ENCODE data around the gene SESN1.
A peak's percentile ranks its signal among the peaks of the same experiment; 100 is the strongest.

The SESN1 gene

GRCh38 chr6:109055771-109056235 lies 38.8 kb downstream of the SESN1 start:
- Histone ChIP-seq H3K4me2 (ENCODE audit: insufficient read depth, low read length, poor library complexity, severe bottlenecking) (no peak overlapping the region), H3K18ac (ENCODE audit: low read length) (no peak overlapping the region), H3K36me3 (replicated peaks in 1 of 2; ENCODE audit: control insufficient read depth in 2 of 2, insufficient read depth in 2 of 2, low read length in 2 of 2) (no peaks in the 10 kb centered on the region), H4K91ac (ENCODE audit: low read depth, low read length, poor library complexity) (no peak overlapping the region), H3K79me1 (ENCODE audit: low read depth, low read length) (no peaks in the 10 kb centered on the region), H3K9ac (ENCODE audit: low read depth, low read length, poor library complexity) (no peak overlapping the region), H2BK15ac (ENCODE audit: low read length) (no peak overlapping the region), H3K4me3 (ENCODE audit: low read length in 2 of 2) (no peak overlapping the region), H3K14ac (ENCODE audit: low read length) (no peak overlapping the region), H2BK120ac (ENCODE audit: low read depth, low read length) (no peak overlapping the region), H3K23ac (ENCODE audit: low read depth, low read length, poor library complexity) (no peak overlapping the region), H2AFZ (ENCODE audit: low read length) (no peak overlapping the region), H3K4ac (ENCODE audit: low read length) (no peak overlapping the region), H3K9me3 (replicated peaks in 1 of 2; ENCODE audit: control insufficient read depth in 2 of 2, insufficient read depth in 1 of 2, low read depth in 1 of 2, low read length in 2 of 2) (no peaks in the 10 kb centered on the region), H2AK5ac (ENCODE audit: low read depth, low read length) (no peak overlapping the region), H2BK12ac (ENCODE audit: low read length) (no peak overlapping the region), H3K4me1 (ENCODE audit: control insufficient read depth in 2 of 2, insufficient read depth in 1 of 2, low read depth in 1 of 2, low read length in 2 of 2) (peaks cover 4 to 18% of the 10 kb centered on the region in 2 donors), H3K27ac (replicated peaks; ENCODE audit: low read length) (no peak overlapping the region), H4K8ac (ENCODE audit: low read depth, low read length) (no peak overlapping the region), H2BK5ac (ENCODE audit: low read length) (no peak overlapping the region), H3K27me3 (ENCODE audit: control insufficient read depth in 3 of 3, insufficient read depth in 3 of 3, low read depth in 1 of 3, low read length in 3 of 3) (no peaks in the 10 kb centered on the region)
- DNase-seq (ENCODE audit: low spot score), result no peak
- WGBS, 2 donors (ENCODE audit: extremely low coverage in 2 of 2, insufficient read length in 2 of 2, insufficient replicate concordance in 1 of 2), result no CpG with 5 or more reads among the region's 1 CpG

- no peak overlapping the region for H4K8ac ChIP-seq (ENCODE audit: low read depth, low read length)
- H3K18ac ChIP-seq (ENCODE audit: low read length), result no peak overlapping the region
- no peak overlapping the region for H4K91ac ChIP-seq (ENCODE audit: low read depth, low read length, poor library complexity)
- no peaks in the 10 kb centered on the region for H3K79me1 ChIP-seq (ENCODE audit: low read depth, low read length)
- H3K9me3 ChIP-seq (replicated peaks in 1 of 2; ENCODE audit: control insufficient read depth in 2 of 2, insufficient read depth in 1 of 2, low read depth in 1 of 2, low read length in 2 of 2), result peaks cover 0 to 8% of the 10 kb centered on the region in 2 donors
- H3K27me3 ChIP-seq (ENCODE audit: control insufficient read depth in 3 of 3, insufficient read depth in 3 of 3, low read depth in 1 of 3, low read length in 3 of 3), result no peaks in the 10 kb centered on the region
- no peak overlapping the region for H2BK5ac ChIP-seq (ENCODE audit: low read length)
- no peak overlapping the region for H3K27ac ChIP-seq (replicated peaks; ENCODE audit: low read length)
- no CpG with 5 or more reads among the region's 2 CpGs for WGBS, 2 donors (ENCODE audit: extremely low coverage in 2 of 2, insufficient read length in 2 of 2, insufficient replicate concordance in 1 of 2)
- H2AFZ ChIP-seq (ENCODE audit: low read length), result peak overlapping the region; percentile 17
- H3K14ac ChIP-seq (ENCODE audit: low read length), result no peak overlapping the region
- no peaks in the 10 kb centered on the region for H3K36me3 ChIP-seq (replicated peaks in 1 of 2; ENCODE audit: control insufficient read depth in 2 of 2, insufficient read depth in 2 of 2, low read length in 2 of 2)
- H3K23ac ChIP-seq (ENCODE audit: low read depth, low read length, poor library complexity), result no peak overlapping the region
- H2BK120ac ChIP-seq (ENCODE audit: low read depth, low read length), result no peak overlapping the region
- DNase-seq (ENCODE audit: low spot score), result peak; percentile 2
- H2BK12ac ChIP-seq (ENCODE audit: low read length), result no peak overlapping the region
- H3K9ac ChIP-seq (ENCODE audit: low read depth, low read length, poor library complexity), result no peak overlapping the region
- no peak overlapping the region for H2BK15ac ChIP-seq (ENCODE audit: low read length)
- no peak overlapping the region for H3K4ac ChIP-seq (ENCODE audit: low read length)
- no peak overlapping the region for H3K4me3 ChIP-seq (ENCODE audit: low read length in 2 of 2)
- peaks cover 6 to 9% of the 10 kb centered on the region in 2 donors for H3K4me1 ChIP-seq (ENCODE audit: control insufficient read depth in 2 of 2, insufficient read depth in 1 of 2, low read depth in 1 of 2, low read length in 2 of 2)
- no peak overlapping the region for H3K4me2 ChIP-seq (ENCODE audit: insufficient read depth, low read length, poor library complexity, severe bottlenecking)
- no peak overlapping the region for H2AK5ac ChIP-seq (ENCODE audit: low read depth, low read length)
Observed at GRCh38 chr6:109053336-109053735, 41.3 kb downstream of the SESN1 start.

- H3K23ac ChIP-seq (ENCODE audit: low read depth, low read length, poor library complexity), result no peak overlapping the region
- no peak overlapping the region for H3K4me3 ChIP-seq (ENCODE audit: low read length in 2 of 2)
- no peak overlapping the region for H3K4me2 ChIP-seq (ENCODE audit: insufficient read depth, low read length, poor library complexity, severe bottlenecking)
- H3K9ac ChIP-seq (ENCODE audit: low read depth, low read length, poor library complexity), result no peak overlapping the region
- DNase-seq (ENCODE audit: low spot score), result peak; percentile 2
- H2BK120ac ChIP-seq (ENCODE audit: low read depth, low read length), result no peak overlapping the region
- no peak overlapping the region for H2AFZ ChIP-seq (ENCODE audit: low read length)
- H2BK5ac ChIP-seq (ENCODE audit: low read length), result no peak overlapping the region
- no peaks in the 10 kb centered on the region for H3K79me1 ChIP-seq (ENCODE audit: low read depth, low read length)
- no peak overlapping the region for H2BK12ac ChIP-seq (ENCODE audit: low read length)
- H3K4me1 ChIP-seq (ENCODE audit: control insufficient read depth in 2 of 2, insufficient read depth in 1 of 2, low read depth in 1 of 2, low read length in 2 of 2), result peaks cover 6 to 9% of the 10 kb centered on the region in 2 donors
- H3K4ac ChIP-seq (ENCODE audit: low read length), result no peak overlapping the region
- H3K9me3 ChIP-seq (replicated peaks in 1 of 2; ENCODE audit: control insufficient read depth in 2 of 2, insufficient read depth in 1 of 2, low read depth in 1 of 2, low read length in 2 of 2), result peaks cover 2 to 8% of the 10 kb centered on the region in 2 donors
- H4K8ac ChIP-seq (ENCODE audit: low read depth, low read length), result no peak overlapping the region
- no peak overlapping the region for H3K27ac ChIP-seq (replicated peaks; ENCODE audit: low read length)
- no peak overlapping the region for H2BK15ac ChIP-seq (ENCODE audit: low read length)
- no peak overlapping the region for H4K91ac ChIP-seq (ENCODE audit: low read depth, low read length, poor library complexity)
- no peak overlapping the region for H3K18ac ChIP-seq (ENCODE audit: low read length)
- WGBS, 2 donors (ENCODE audit: extremely low coverage in 2 of 2, insufficient read length in 2 of 2, insufficient replicate concordance in 1 of 2), result no CpG with 5 or more reads among the region's 4 CpGs
- no peaks in the 10 kb centered on the region for H3K27me3 ChIP-seq (ENCODE audit: control insufficient read depth in 3 of 3, insufficient read depth in 3 of 3, low read depth in 1 of 3, low read length in 3 of 3)
- no peak overlapping the region for H3K14ac ChIP-seq (ENCODE audit: low read length)
- no peak overlapping the region for H2AK5ac ChIP-seq (ENCODE audit: low read depth, low read length)
- H3K36me3 ChIP-seq (replicated peaks in 1 of 2; ENCODE audit: control insufficient read depth in 2 of 2, insufficient read depth in 2 of 2, low read length in 2 of 2), result no peaks in the 10 kb centered on the region
Observed at GRCh38 chr6:109052852-109053251, 41.8 kb downstream of the SESN1 start.

GRCh38 chr6:109052018-109052651 lies 42.5 kb downstream of the SESN1 start:
- Histone ChIP-seq H3K9ac (ENCODE audit: low read depth, low read length, poor library complexity) (no peak overlapping the region), H4K91ac (ENCODE audit: low read depth, low read length, poor library complexity) (no peak overlapping the region)

More at GRCh38 chr6:109052018-109052651, 42.5 kb downstream of the SESN1 start:
- no peak overlapping the region for H3K4me3 ChIP-seq (ENCODE audit: low read length in 2 of 2)
- H3K9me3 ChIP-seq (replicated peaks in 1 of 2; ENCODE audit: control insufficient read depth in 2 of 2, insufficient read depth in 1 of 2, low read depth in 1 of 2, low read length in 2 of 2), result peaks cover 2 to 8% of the 10 kb centered on the region in 2 donors
- no peak overlapping the region for H2AK5ac ChIP-seq (ENCODE audit: low read depth, low read length)
- H2BK15ac ChIP-seq (ENCODE audit: low read length), result no peak overlapping the region
- H3K18ac ChIP-seq (ENCODE audit: low read length), result no peak overlapping the region
- H3K4me2 ChIP-seq (ENCODE audit: insufficient read depth, low read length, poor library complexity, severe bottlenecking), result no peak overlapping the region
- H2BK12ac ChIP-seq (ENCODE audit: low read length), result no peak overlapping the region
- no peak overlapping the region for H2BK5ac ChIP-seq (ENCODE audit: low read length)
- peaks cover 6 to 9% of the 10 kb centered on the region in 2 donors for H3K4me1 ChIP-seq (ENCODE audit: control insufficient read depth in 2 of 2, insufficient read depth in 1 of 2, low read depth in 1 of 2, low read length in 2 of 2)
- H3K14ac ChIP-seq (ENCODE audit: low read length), result no peak overlapping the region
- H3K36me3 ChIP-seq (replicated peaks in 1 of 2; ENCODE audit: control insufficient read depth in 2 of 2, insufficient read depth in 2 of 2, low read length in 2 of 2), result no peaks in the 10 kb centered on the region
- DNase-seq (ENCODE audit: low spot score), result no peak
- no peak overlapping the region for H3K23ac ChIP-seq (ENCODE audit: low read depth, low read length, poor library complexity)
- H3K27me3 ChIP-seq (ENCODE audit: control insufficient read depth in 3 of 3, insufficient read depth in 3 of 3, low read depth in 1 of 3, low read length in 3 of 3), result no peaks in the 10 kb centered on the region
- no peak overlapping the region for H3K4ac ChIP-seq (ENCODE audit: low read length)
- no peaks in the 10 kb centered on the region for H3K79me1 ChIP-seq (ENCODE audit: low read depth, low read length)
- H3K27ac ChIP-seq (replicated peaks; ENCODE audit: low read length), result no peak overlapping the region
- no peak overlapping the region for H2BK120ac ChIP-seq (ENCODE audit: low read depth, low read length)
- no peak overlapping the region for H2AFZ ChIP-seq (ENCODE audit: low read length)
- H4K8ac ChIP-seq (ENCODE audit: low read depth, low read length), result no peak overlapping the region
